ENCODE data around the gene NAPEPLD.
"Not testable (repeated sequence)": the region's sequence is repeated elsewhere in the genome, so short reads cannot be mapped to it uniquely, and the experiment has no call there.

NAPEPLD gene

DNA sequence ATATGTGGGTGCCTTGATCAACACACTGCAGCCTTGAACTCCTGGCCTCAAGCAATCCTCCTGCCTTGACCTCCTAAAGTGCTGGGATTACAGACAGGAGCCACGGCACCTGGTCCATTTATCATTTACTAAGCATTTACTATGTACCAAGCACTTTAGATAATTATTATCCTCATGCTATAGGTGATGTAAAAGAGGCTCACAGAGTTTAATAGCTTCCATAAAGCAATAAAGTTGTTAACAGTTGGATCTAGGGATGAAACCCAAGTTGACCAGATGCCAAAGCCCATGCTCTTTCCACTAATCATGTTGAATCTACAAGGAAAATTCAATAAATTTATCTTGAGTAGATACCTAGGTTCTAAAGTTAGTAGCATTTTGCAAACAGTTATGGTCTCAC, 5.0 kb downstream of the NAPEPLD start:
- no peak for FAIRE-seq

DNA sequence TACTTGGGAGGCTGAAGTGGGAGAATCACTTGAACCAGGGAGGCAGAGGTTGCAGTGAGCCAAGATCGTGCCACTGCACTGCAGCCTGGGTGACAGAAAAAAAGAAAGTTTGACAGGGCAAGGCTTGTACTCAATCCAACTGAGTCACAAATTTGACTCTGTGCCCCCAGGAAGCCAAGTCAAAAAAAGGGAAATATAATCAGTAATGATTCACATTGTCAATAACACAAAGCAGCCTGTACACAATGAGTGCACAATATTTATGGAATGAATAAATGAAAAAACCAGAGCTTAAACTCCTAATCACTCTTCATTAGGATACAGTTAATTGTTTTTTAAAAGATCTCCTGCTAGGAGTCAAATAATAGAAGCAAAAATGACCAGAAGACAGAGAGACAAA, 6.4 kb downstream of the NAPEPLD start:
- FAIRE-seq: no peak

DNA sequence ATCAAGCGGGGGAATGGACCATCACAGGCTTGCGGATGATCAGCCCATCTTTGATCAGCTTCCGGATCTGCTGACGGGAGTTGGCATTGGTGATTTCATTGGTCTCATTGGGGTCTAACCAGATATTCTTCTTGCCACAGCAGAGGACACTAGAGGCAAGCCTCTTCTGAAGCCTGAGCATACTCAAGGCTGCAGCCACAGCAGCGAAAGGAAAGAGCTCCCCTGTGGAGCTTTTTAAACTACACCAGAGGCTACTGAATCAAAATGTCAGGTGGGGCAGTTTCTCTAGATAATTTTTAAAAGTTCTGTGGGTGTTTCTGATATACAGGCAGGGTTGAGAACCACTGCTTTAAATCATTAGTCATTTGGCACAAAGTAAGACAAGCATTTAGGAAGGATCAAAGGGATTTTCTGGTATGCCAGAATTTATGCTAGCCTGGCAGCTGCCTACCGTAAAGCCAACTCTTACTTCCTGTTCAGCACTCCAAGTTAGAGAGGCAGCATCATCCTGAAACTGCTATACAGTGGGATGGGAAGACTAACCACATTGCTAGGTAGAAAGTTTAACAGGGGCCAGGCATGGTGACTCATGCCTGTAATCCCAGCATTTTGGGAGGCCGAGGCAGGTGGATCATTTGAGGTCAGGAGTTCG, 7.0 kb downstream of the NAPEPLD start:
- FAIRE-seq: no peak

DNA sequence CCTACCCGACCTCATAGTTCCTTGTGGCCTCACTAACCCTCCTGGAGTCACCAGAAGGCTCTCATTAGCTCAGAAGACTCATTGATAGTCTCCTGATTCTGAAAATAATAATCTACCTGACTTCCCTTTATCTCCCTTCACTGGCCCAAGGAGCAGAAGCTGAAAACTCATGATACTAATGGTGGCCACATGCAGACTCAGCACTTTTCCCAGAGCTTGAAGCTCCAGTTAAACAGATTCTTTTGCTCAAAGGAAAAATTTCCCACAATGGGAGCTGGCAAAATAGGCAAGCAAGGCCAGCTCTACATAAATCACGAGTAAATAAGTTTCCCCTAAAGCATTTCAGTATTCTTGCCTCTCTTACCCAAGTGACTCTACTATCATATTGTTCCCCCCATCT, 8.2 kb downstream of the NAPEPLD start:
- no peak for FAIRE-seq

DNA sequence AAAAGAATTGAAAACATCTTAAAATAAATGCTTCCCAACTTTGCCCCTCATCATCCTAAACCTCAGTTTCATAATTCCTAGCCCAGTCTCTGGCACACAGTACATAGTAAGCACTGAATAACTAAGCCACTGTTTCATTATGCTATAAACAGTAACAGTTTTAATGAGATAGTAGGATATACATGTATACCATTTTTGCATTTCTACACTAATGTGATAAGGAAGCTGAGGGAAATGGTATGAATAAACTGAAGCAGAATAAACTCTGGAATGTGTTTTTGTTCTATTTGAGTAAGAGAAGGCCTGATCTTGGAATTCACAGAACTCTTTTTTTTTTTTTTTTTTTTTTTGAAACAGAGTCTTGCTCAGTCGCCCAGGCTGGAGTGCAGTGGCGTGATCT, 8.8 kb downstream of the NAPEPLD start:
- FAIRE-seq: no peak

DNA sequence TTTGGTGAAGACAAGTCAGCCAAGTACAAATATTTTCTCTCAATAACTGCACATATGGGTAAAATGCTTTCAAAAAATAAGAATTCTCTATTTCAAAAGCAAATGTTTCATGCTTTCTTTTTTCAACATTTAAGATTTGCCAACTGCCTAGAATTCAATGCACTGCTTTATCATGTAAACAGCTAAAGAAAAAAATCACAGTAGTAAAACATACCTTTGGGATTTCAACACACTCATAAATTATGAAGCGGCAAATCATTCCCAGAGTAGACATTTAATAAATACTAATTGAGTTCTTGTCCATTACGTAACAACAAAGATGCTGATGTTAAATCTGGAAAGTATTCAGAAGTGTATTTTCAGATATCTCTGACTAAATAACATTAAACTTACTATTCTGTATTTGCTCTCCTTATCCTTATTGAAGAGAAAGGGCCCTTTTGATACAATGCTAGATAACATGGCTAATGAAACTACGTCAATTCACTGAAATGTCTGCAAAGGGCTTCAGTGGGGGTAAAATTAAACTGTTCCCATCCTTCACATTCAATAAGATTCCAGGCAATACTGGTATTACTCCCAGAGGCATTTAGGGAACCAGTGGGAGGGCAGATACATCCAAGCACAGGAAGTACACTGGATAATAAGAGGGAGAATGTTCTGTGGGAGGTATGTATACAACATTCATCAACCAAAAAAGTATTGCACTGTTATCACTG, 13.9 kb downstream of the NAPEPLD start:
- FAIRE-seq: peak; percentile 59

DNA sequence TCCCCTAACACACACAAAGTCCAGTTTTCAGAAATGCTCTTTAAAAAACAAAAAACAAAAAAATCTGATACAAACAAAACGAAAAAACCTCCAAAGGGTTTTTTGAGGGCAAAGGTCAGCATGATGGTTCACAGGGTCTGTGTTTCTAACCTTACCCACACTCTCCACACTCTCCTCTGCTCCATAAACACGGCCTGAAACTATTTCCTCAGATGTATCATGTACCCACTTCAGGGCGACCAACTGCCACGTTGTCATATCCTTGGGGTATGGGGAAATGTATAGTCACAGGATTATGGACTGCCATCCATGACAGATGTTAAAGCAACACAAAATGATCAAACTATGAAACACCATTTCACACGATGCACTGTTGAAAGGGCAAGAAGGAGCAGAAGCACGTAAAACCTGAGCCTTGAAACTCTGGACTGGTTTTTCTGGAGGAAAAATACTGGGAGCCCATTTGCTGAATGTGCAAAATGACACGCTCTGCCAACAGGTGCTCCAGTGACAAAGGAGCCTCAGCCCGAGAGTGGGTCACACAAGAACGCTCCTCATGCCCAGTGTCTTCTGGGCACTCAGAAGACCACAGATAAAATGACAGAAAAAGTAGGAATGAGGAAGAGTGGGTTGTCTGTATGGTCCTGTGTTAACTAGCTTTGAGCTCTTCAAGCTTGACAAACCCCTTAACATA, 15.8 kb downstream of the NAPEPLD start:
- FAIRE-seq: no peak

DNA sequence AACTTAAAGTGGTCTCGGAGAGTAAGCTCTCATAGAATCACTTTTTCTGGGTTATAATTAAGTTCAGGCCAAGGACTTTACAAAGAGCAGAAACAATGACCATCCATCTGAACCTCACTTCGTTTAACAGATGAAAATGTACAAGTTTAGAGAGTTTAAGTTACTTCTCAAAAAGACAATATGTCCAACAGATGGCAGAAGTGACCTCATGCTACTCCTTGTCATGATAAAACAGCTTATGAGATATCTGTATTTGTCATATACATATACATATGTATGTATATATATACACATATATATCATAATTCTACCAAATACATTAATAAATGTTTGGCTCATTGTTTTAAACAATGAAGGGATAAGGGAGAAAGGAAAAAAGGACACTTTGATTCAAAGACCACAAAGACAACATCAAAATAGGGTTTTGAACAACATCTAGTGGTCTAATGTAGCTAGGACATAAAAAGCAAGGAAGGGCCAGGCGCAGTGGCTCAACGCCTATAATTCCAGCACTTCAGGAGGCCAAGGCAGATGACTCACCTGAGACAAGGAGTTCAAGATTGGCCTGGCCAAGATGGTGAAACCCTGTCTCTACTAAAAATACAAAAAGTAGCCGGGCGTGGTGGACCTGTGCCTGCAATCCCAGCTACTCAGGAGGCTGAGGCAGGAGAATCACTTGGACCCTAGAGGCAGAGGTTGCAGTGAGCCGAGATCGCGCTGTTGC, 17.8 kb downstream of the NAPEPLD start:
- FAIRE-seq: no peak

DNA sequence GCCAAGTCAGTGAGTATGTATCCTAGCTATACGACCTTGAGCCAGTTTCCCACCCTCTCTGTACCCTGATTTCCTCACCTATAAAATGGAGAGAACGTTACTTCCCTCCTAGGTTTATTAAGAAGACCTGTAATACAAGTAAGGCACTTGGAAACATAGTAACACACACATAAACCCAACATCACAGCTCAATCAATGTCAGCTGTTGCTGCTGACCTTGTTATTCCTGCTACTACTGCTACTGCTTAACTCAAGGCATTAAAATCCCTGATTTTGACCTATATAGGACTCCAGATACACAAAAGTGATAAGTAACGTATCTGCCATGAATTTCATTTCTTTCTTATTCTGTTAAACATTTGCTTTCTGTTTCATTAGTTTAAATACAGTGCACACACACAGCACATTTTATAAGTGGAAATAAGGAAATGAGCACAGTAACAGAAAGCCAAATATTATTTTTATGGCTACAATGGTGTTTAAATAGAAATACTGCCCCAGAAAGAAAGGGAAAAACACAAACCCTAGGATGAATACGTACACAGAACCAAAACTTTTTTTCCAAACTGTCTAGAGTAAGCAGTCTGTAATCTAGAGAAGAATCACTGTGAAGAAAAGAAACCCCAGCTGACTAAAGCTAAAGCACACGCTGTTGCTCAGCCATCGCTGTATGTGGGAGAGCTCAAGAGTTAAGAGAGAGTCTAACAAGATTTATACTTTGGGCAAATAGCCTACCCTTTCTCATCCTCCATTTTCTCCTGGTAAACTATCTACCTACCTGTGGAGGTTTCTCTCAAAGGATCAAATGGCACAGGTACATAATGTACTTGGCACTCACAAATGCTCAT, 19.0 kb downstream of the NAPEPLD start:
- FAIRE-seq: no peak

DNA sequence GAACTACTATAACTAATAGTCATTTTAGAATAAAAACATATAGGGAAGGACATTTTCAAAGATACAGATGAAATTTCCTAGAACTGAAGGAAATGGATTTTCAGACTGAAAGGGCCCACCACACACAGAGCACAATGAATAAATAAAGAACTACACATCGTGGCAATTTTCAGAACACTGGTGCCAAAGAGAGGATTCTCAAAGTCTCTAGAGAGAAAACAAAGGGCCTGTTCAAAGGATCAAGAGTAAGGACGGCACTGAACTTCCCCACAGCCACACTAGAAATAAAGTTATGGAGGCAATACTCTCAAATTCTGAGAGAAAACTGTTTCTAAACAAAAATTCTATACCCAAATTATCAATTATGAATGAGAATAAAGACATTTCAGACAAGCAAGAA, 21.9 kb downstream of the NAPEPLD start:
- FAIRE-seq: no peak

DNA sequence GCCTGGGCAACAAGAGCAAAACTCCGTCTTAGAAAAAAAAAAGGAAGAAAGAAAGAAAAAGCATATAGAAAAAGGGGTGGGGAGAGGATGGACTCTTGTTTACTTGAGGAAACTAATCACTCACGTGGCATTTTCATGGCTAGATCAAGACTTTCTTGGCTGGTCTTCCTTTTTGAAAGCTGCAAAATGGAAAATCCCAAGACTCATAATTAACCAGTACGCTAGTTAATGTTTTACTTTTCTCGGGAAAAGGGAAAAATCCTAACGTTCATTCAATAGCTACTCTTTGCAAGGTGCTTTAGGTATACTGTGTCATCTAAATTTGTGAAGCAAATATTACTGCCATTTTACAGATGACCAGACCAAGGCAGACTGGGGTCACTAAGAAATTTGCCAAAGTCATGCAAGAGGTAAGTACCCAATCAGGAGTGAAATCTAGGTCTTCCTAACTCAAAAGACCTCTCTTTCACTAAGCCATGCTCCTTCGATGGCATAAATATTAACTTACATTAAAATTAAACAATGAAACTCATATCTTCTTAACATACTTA, 24.4 kb downstream of the NAPEPLD start:
- no peak for FAIRE-seq

DNA sequence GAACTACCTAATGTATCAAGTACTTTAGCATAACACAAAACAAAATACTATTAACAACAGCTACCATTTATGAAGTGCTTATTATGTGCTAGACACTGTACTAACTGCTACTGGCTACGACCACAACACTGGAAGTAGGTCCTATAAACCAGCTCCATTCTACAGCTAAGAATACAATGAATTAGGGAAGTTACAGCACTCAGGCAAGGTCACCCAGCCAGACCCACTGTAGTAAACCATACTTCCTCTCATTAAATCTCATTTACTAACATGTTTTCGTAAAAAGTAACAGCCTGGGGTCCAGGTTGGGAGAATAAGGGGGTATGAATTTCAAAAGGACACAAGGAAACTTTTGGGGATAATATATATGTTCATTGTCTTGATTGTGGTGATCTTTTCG, 25.4 kb downstream of the NAPEPLD start:
- no peak for FAIRE-seq

DNA sequence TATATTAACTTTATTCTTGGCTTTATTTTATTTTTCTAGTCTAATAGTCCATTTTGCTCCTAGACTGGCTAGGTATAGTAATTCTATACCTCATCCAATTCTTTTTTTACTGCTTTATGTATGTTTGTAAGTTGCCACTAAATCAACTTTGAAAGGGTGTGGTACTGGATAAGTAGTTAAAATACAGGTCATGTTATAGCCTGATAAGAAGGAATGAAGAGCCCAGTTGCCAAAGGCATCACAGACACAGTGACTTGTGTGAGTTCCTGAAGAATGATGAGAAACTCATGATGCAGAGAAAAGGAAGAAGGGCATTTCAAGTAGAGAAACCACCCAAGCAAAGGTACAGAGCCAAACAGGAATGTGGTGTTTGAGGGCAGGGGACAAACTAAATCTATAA, 27.3 kb downstream of the NAPEPLD start:
- no peak for FAIRE-seq

DNA sequence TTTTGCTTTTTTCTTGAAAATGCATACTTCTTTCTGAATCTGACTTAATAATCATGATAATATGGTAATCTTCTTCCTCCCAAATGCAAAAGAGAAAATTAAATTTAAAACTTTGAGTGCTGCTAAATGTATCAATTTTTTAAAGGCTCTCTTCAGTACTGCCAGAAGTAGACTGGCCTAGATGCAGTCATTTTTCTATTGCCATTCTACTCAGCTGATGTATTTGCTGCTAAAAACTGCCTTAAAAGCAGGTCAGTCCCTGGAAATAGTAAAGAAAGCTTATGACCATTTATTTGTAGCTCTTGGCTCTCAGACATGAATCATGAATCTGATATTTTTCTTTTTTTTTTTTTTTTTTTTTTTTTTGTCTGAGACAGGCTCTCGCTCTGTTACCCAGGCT, 28.5 kb downstream of the NAPEPLD start:
- no peak for FAIRE-seq

DNA sequence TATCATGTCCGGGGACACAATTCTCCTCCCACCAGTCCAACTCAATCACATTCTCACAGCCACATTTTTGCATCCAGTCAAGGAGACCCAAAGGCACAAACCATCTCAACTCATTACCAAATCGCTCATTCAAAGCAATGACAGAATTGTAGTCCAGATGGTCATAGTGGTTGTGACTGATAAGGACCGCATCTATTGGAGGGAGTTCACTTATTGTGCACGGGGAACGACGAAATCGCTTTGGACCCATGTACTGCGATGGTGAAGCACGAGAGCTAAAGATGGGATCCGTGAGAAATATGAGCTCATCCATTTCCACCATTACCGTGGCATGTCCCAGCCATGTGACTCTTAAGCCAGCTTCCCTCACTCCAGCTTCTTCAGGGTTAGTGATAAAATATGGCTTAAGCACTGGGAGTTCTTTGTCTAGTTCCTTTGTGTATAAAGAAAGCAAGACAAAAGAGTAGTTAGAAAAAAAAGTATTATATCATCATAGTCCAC, 29.1 kb downstream of the NAPEPLD start:
- no peak for FAIRE-seq

DNA sequence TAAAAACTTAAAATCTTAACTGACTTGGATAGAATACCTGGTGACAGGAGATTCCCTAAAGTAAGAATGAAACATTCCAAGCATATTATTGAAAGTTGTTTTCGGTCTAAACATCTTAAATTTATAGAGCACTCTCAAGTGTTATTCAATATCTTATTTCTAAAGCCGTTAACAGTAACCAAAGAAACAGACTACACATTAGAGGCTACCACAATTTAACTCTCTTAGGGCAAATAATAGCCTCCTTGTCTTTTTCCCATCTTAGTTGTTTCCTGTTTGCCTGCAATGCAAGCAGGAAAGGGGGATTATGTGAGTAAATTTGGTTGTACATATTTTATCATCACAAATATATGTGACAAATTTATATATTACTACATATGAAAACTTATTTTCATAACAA, 31.4 kb downstream of the NAPEPLD start:
- FAIRE-seq: no peak

DNA sequence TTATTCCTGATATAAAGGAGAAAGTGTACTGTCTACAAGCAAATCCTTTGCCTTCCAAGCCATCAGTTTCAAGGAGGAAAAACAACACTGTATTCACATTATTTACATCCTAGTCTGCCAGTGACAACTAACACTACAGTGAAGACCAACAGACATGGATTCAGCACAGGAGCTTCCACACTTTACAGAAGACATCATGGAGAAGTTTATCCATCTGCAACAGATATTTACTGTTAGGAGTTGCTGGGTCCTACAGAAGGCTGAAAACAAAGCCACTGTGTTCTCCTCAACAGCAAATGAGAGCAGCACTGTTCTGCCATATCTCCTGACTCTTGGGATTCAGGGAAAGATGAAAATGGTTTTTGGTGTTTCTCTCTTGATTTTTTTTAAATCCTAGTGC, 31.9 kb downstream of the NAPEPLD start:
- no peak for FAIRE-seq

DNA sequence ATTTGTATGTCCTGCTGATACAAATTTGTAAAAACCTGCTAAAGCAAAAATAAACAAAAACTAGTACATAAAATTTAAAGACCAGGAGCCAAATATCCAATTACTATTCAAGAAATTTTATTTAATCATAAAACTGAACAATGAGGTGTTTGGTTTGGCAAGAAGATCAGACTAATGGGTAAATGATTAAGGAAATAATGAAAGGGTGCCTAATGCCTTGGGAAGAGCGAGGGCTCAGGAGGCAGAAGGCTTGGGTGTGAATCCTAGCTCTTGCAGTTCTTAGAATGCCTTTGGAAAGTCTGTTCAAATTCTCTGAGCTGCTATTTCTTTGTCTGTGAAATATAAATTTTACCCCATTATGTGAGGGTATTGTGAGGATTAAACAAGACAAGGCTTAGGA, 32.4 kb downstream of the NAPEPLD start:
- peak; percentile 21 for FAIRE-seq

DNA sequence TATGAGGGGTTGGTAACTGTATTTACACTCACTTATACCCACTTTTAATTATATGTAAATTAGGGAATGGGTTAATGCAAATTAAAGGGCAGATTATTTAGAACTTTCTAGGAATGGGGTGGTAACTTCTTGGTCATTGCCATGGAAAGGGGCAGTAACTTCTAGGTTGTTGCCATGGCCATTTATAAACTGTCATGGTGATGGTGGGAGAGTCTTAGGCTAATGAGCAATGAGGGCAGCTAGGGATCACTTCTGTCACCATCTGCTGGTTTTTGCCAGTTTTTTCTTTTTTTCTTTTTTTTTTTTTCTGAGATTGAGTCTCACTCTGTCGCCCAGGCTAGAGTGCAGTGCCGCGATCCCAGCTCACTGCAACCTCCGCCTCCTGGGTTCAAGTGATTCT, 33.1 kb downstream of the NAPEPLD start:
- FAIRE-seq: no peak

DNA sequence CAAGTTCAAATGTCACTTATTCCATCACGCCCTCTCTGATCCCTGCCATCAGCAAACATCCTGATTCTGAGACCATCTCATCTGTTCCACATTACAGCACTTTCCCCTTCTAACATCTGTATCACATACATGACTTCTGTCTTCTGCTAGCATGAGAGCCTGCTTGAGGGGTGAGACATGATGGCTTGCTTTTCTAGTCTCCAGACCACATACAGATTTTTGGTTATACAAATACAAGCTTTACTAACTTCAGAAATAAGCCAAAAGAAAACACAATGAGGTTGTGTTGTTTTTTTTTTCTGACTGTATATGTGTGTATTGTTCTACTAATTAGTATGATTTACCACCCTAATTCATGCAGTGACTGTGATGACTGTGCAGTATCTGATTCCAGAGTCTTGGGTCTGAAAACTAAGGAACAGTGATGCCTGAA, 34.3 kb downstream of the NAPEPLD start:
- no peak for FAIRE-seq

DNA sequence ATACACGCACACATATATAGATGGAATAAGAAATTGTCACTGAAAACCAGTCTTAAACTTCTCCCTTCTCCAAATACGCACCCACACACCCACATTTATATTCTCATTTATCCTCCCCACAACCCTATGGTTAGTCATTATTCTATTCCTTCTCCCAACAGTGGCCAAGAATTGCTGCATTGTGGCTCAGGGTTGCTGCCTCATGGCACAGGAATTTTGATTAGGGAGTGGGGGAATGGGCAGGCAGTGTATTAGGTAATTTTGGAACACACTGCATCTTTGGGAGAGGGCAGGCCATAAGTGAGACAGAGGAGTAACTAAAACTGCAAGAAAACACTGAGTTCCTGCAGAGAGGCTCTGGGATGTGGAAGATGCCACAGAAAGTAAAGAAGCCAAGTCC, 35.7 kb downstream of the NAPEPLD start:
- FAIRE-seq: no peak

DNA sequence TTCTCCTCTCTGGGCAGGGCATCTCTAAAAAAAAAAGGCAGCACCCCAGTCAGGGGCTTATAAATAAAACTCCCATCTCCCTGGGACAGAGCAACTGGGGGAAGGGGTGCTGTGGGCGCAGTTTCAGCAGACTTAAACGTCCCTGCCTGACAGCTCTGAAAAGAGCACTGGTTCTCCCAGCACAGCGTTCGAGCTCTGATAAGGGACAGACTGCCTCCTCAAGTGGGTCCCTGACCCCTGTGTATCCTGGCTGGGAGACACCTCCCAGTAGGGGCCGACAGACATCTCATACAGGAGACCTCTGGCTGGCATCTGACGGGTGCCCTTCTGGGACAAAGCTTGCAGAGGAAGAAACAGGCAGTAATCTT, 42.2 kb downstream of the NAPEPLD start:
- FAIRE-seq: not testable (repeated sequence)
